Measurements from ENCODE around the gene STXBP6.

Gene STXBP6

GRCh38 chr14:25017562-25017961 is 32.4 kb downstream of the STXBP6 start:
- no peaks in the 10 kb centered on the region for H3K9me3 ChIP-seq
- H3K4me3 ChIP-seq = no peak overlapping the region
- H3K4me1 ChIP-seq = no peaks in the 10 kb centered on the region
- H3K27me3 ChIP-seq (ENCODE audit: low read depth) = no peaks in the 10 kb centered on the region
- H3K36me3 ChIP-seq (replicated peaks) = no peaks in the 10 kb centered on the region
- DNase-seq (ENCODE audit: low spot score in 2 of 2) = no peak
- in situ Hi-C loops (cut with MboI; ENCODE audit: low sequenced_read_pairs) = no loop called here

- Histone ChIP-seq H3K9me3 (no peaks in the 10 kb centered on the region), H3K36me3 (replicated peaks) (no peaks in the 10 kb centered on the region), H3K4me3 (no peak overlapping the region), H3K27me3 (ENCODE audit: low read depth) (no peaks in the 10 kb centered on the region), H3K4me1 (no peaks in the 10 kb centered on the region)
- in situ Hi-C loops (cut with MboI; ENCODE audit: low sequenced_read_pairs) = no loop called here
- no peak for DNase-seq (ENCODE audit: low spot score in 2 of 2)
Measured at GRCh38 chr14:25015761-25016160, 34.2 kb downstream of the STXBP6 start.

GRCh38 chr14:25014440-25014839 is 35.5 kb downstream of the STXBP6 start:
- Histone ChIP-seq H3K27me3 (ENCODE audit: low read depth) (no peaks in the 10 kb centered on the region), H3K4me1 (no peaks in the 10 kb centered on the region), H3K9me3 (no peaks in the 10 kb centered on the region; the same call in 1 of the 2 replicates), H3K36me3 (replicated peaks) (no peaks in the 10 kb centered on the region), H3K4me3 (no peak overlapping the region)
- in situ Hi-C loops (cut with MboI; ENCODE audit: low sequenced_read_pairs) = no loop called here
- no peak for DNase-seq (ENCODE audit: low spot score in 2 of 2)

- in situ Hi-C loops (cut with MboI; ENCODE audit: low sequenced_read_pairs) = no loop called here
- H3K36me3 ChIP-seq (replicated peaks) = no peaks in the 10 kb centered on the region
- H3K4me3 ChIP-seq = no peak overlapping the region
- H3K9me3 ChIP-seq = no peaks in the 10 kb centered on the region; the same call in 1 of the 2 replicates
- no peak for DNase-seq (ENCODE audit: low spot score in 2 of 2)
- no peaks in the 10 kb centered on the region for H3K27me3 ChIP-seq (ENCODE audit: low read depth)
- H3K4me1 ChIP-seq = no peaks in the 10 kb centered on the region
Measured at GRCh38 chr14:25011095-25011494, 38.9 kb downstream of the STXBP6 start.

DNA sequence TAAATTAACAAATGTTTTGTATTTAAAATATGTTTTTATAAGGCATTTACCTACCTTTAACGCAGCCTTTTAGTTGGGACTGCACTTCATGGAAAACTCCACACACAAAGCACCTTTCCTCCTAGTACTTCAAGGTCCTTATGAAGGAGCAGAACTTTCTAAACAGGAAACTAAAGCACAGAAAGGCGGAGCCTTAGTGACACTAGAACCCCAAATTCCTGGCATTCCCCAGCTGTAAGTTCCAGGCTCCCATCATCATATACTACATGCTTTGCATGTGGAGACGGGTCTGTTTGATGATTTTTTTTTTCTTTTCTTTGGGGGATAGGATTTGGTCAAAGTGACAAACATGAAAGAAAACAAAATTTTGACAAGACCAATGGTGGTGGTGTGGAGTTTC is 39.5 kb downstream of the STXBP6 start:
- no peak for DNase-seq (ENCODE audit: low spot score in 2 of 2)
- in situ Hi-C loops (cut with MboI; ENCODE audit: low sequenced_read_pairs) = no loop called here

DNA sequence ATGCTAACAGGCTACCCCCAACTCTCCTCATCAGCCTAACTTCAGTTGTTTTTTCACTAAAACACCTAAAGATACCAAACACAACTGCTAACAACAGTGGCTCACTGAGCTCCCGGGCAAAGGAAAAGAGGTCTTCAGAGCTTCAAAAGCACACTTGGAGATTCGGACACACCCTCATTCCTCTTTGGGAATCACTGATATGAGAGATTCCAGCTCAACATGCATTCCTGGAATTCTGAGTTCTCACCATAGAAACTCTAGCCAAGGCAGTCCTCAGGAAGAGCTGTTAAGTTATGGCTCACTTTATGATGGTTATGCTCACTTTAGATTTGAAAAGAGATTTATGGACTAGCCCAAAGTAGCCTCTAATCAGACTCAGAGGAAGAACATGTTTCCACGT is 40.1 kb downstream of the STXBP6 start:
- Histone ChIP-seq H3K4me3 (no peak overlapping the region), H3K4me1 (no peaks in the 10 kb centered on the region), H3K9me3 (no peaks in the 10 kb centered on the region; the same call in 1 of the 2 replicates), H3K36me3 (replicated peaks) (no peaks in the 10 kb centered on the region), H3K27me3 (ENCODE audit: low read depth) (no peaks in the 10 kb centered on the region)
- in situ Hi-C loops (cut with MboI; ENCODE audit: low sequenced_read_pairs) = no loop called here
- no peak for DNase-seq (ENCODE audit: low spot score in 2 of 2)

More for the DNA sequence above, 39.5 kb downstream of the STXBP6 start:
- Histone ChIP-seq H3K4me3 (no peak overlapping the region), H3K27me3 (ENCODE audit: low read depth) (no peaks in the 10 kb centered on the region), H3K4me1 (no peaks in the 10 kb centered on the region), H3K9me3 (no peaks in the 10 kb centered on the region; the same call in 1 of the 2 replicates), H3K36me3 (replicated peaks) (no peaks in the 10 kb centered on the region)

DNA sequence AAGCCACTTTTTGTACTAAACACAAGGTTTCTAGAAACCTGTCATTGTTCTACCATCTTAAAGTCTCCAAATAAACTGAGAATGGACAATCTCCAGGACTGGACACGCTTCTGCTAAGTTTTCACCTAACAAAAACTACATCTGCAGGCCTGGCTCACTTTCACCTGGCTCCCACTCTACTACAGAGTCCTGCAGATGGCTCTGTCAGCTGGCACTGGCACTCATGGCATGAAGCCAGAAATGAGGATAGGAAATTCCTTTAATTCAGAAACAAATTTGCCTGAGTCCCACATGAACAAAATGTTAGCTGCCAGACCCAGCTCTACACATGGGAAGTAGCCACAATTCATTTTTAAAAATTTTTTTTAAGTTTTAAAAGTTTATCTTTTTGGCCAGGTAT is 42.1 kb downstream of the STXBP6 start:
- in situ Hi-C loops (cut with MboI; ENCODE audit: low sequenced_read_pairs) = no loop called here
- Histone ChIP-seq H3K4me1 (no peaks in the 10 kb centered on the region), H3K36me3 (replicated peaks) (no peaks in the 10 kb centered on the region), H3K4me3 (no peak overlapping the region), H3K9me3 (no peaks in the 10 kb centered on the region; the same call in 1 of the 2 replicates), H3K27me3 (ENCODE audit: low read depth) (no peaks in the 10 kb centered on the region)
- no peak for DNase-seq (ENCODE audit: low spot score in 2 of 2)

DNA sequence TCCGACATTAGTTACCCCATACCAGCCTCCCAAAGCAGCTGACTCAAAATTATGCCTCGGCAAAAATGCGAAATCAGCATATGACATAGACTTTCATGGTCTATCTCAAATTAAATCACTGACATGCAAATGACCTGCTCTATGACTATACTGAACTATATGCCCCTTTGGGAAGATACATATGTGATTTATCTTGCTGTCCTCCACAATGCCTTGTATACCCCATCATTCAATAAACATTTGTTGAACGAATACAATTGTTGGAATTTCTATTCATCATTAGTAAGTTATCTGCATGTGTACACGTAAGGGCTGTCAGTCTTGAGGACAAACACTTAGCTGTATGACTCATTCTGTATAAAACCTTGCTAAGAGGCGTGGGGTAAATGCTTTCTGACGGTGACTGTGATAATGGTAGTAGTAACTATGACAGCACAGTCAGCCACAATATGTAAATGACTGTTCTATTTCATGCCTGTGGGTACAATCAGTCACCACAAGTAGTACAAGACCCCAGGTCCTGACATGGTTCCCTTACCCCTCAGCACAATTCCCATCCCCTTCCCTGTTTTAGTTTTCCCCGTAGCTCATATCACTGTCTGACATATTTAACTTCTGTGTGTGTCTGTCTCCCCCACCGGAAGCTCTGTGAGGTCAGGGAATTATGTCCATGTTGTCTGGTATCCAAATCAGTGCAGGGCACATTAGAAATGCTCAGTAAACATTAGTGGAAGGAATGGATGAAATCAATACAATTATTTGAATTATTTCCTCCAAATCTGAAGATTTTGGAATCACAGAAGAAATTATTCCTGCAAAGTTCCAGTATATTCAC is 42.8 kb downstream of the STXBP6 start:
- no peaks in the 10 kb centered on the region; the same call in 1 of the 2 replicates for H3K9me3 ChIP-seq
- in situ Hi-C loops (cut with MboI; ENCODE audit: low sequenced_read_pairs) = no loop called here
- DNase-seq (ENCODE audit: low spot score in 2 of 2) = no peak
- no peaks in the 10 kb centered on the region for H3K27me3 ChIP-seq (ENCODE audit: low read depth)
- no peaks in the 10 kb centered on the region for H3K4me1 ChIP-seq
- H3K4me3 ChIP-seq = no peak overlapping the region
- H3K36me3 ChIP-seq (replicated peaks) = no peaks in the 10 kb centered on the region

DNA sequence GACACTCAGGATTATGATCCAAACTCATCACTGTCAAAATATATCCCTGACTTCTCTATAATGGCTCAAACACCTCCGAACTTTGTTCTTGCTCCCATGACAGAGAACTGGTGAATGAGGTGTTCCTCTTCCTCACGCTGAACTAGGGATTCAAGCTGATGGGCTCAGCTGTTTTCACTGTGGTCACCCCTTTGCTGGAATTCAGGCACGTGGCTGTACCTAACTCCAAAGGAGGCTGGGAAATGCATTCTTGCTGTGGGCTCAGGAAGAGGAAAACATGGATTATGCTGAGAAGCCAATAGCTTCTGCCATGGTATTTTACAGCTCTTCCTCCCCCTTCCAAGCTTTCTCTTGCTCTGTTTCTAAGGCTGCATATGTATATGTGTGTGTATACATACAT is 43.9 kb downstream of the STXBP6 start:
- Histone ChIP-seq H3K27me3 (ENCODE audit: low read depth) (no peaks in the 10 kb centered on the region), H3K36me3 (replicated peaks) (no peaks in the 10 kb centered on the region), H3K9me3 (peaks cover 2% of the 10 kb centered on the region), H3K4me1 (no peaks in the 10 kb centered on the region), H3K4me3 (no peak overlapping the region)
- in situ Hi-C loops (cut with MboI; ENCODE audit: low sequenced_read_pairs) = no loop called here
- no peak for DNase-seq (ENCODE audit: low spot score in 2 of 2)

- no peak for DNase-seq (ENCODE audit: low spot score in 2 of 2)
- Histone ChIP-seq H3K4me1 (no peaks in the 10 kb centered on the region), H3K9me3 (peaks cover 2% of the 10 kb centered on the region), H3K27me3 (ENCODE audit: low read depth) (no peaks in the 10 kb centered on the region), H3K4me3 (no peak overlapping the region), H3K36me3 (replicated peaks) (no peaks in the 10 kb centered on the region)
- in situ Hi-C loops (cut with MboI; ENCODE audit: low sequenced_read_pairs) = no loop called here
Measured at GRCh38 chr14:25004389-25004809, 45.5 kb downstream of the STXBP6 start.

DNA sequence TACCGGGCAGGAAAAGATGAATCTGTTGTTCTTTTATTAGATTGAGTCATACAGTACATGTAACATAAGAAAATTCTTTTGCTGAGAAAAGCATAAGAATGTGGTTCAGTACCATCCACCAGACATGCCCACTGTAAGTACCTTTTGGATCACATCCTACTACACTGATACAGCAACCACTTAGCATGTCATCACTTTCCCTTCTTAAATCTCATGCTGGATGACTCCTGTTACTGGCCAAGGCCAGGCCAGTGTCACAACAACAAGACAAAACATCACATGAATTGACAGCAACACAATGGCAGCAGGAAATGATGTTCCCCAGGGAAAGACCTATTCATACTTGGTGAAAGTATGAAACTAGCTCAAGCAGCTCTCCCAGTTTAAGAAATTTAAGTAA is 46.4 kb downstream of the STXBP6 start:
- Histone ChIP-seq H3K36me3 (replicated peaks) (no peaks in the 10 kb centered on the region), H3K4me1 (no peaks in the 10 kb centered on the region), H3K4me3 (no peak overlapping the region), H3K27me3 (ENCODE audit: low read depth) (no peaks in the 10 kb centered on the region), H3K9me3 (peaks cover 2% of the 10 kb centered on the region)
- no peak for DNase-seq (ENCODE audit: low spot score in 2 of 2)
- in situ Hi-C loops (cut with MboI; ENCODE audit: low sequenced_read_pairs) = no loop called here

DNA sequence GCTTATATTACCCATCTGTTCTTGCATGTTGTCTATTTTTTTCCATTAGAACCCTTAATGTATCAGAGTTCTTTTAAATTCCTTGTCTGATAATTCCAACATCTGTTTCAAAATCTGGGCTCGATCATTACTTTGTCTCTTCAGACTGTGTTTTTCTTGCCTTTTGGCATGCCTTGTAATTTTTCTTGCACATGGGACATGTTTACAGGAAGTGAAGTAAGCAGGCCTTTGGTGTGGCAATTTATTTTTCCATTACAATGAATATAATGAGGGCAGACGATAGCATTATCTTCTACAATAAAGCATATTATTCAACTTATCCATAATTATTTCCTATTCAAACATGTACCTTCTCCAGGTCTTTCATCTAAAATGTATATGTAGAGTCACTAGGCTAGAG is 48.3 kb downstream of the STXBP6 start:
- Histone ChIP-seq H3K4me1 (no peaks in the 10 kb centered on the region), H3K36me3 (replicated peaks) (no peaks in the 10 kb centered on the region), H3K9me3 (peaks cover 2% of the 10 kb centered on the region), H3K4me3 (no peak overlapping the region), H3K27me3 (ENCODE audit: low read depth) (no peaks in the 10 kb centered on the region)
- DNase-seq (ENCODE audit: low spot score in 2 of 2) = no peak
- in situ Hi-C loops (cut with MboI; ENCODE audit: low sequenced_read_pairs) = no loop called here

DNA sequence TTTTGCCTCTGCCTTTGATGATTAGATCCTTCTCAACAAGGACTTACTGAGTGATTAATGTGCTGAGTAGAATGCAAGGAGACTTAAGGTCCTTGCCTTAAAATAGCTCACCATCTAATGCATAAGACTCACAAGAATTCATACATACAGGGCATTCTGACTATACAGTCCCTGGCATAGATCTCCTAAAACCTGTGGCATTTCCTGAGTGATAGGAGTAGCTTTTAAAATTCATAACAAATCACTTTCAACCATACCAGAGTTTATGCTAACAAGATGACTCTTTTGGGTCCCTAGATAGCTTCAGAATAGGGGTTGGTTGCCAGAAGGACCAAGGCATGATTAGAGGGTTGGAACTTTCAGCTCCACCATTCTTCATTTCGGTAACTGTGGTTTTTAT is 48.8 kb downstream of the STXBP6 start:
- in situ Hi-C loops (cut with MboI; ENCODE audit: low sequenced_read_pairs) = no loop called here
- DNase-seq (ENCODE audit: low spot score in 2 of 2) = no peak
- H3K4me3 ChIP-seq = no peak overlapping the region

GRCh38 chr14:24999157-24999556 is 50.8 kb downstream of the STXBP6 start:
- Histone ChIP-seq H3K4me1 (no peaks in the 10 kb centered on the region), H3K9me3 (peaks cover 2% of the 10 kb centered on the region), H3K27me3 (ENCODE audit: low read depth) (no peaks in the 10 kb centered on the region), H3K4me3 (no peak overlapping the region), H3K36me3 (replicated peaks) (no peaks in the 10 kb centered on the region)
- DNase-seq (ENCODE audit: low spot score in 2 of 2) = no peak
- in situ Hi-C loops (cut with MboI; ENCODE audit: low sequenced_read_pairs) = no loop called here

More for the DNA sequence above, 48.8 kb downstream of the STXBP6 start:
- H3K36me3 ChIP-seq (replicated peaks) = no peaks in the 10 kb centered on the region
- H3K4me1 ChIP-seq = no peaks in the 10 kb centered on the region
- no peaks in the 10 kb centered on the region for H3K27me3 ChIP-seq (ENCODE audit: low read depth)
- peaks cover 2% of the 10 kb centered on the region for H3K9me3 ChIP-seq
